B cell (primary cell): ENCODE measurements around the gene SAMD4B. TPM values are rescaled to one million over a fixed set of nuclear protein-coding genes. Genes with fewer than 3 reads are reported as not detected.

Experiments
- ATAC-seq: fragments of 200-7000 bp; cut with Tn5 transposase; one replicate; pipeline ENCODE4 v1.10.0; 2021; ENCODE audit warnings: low read depth, mild to moderate bottlenecking, moderate number of reproducible peaks, moderate library complexity
- CTCF ChIA-PET: fragments of 350-600 bp; sonication (Branson Sonifier 250); formaldehyde crosslinking; loops from one replicate; lab custom pipeline; 2021; ENCODE audit warnings: antibody characterized with exemption, inconsistent platforms; lab: Charles Lee
- POLR2A ChIA-PET: fragments of 350-600 bp; sonication (Branson Sonifier 250); formaldehyde crosslinking; loops from one replicate; lab custom pipeline; 2021; ENCODE audit warnings: antibody characterized with exemption; lab: Charles Lee
- DNase-seq: peaks from one replicate; pipeline ENCODE4 v3.0.0; 2013
- H2AFZ ChIP-seq: 2 replicates; pipeline ENCODE4 v1.6.1; 2012; ENCODE audit warnings: mild to moderate bottlenecking, low read depth, low read length; ENCODE audit not compliant: insufficient read depth, poor library complexity, severe bottlenecking
- H3K27ac ChIP-seq, 2 donors: 1 replicate in 1 of 2; 2 replicates in 1 of 2; pipeline ENCODE4 v1.5.1; 2012 to 2013; ENCODE audit warnings: low read length in 2 of 2, mild to moderate bottlenecking in 2 of 2, moderate library complexity in 1 of 2
- H3K27me3 ChIP-seq, 4 experiments: fragments of 200-600 bp in 1 of 4; sonication (generic) in 1 of 4; replicated peaks in 1 of 4; 1 replicate in 2 of 4; 2 replicates in 2 of 4; pipeline versions ENCODE4 v1.6.1 to v1.7.0; 2013 to 2016; ENCODE audit warnings: low read length in 3 of 4, mild to moderate bottlenecking in 2 of 4, mixed read lengths in 1 of 4, moderate library complexity in 1 of 4; ENCODE audit not compliant: insufficient read depth in 4 of 4, control insufficient read depth in 3 of 4; ENCODE audit errors: control extremely low read depth in 1 of 4
- H3K36me3 ChIP-seq, 2 experiments: replicated peaks in 1 of 2; 1 replicate in 1 of 2; 2 replicates in 1 of 2; pipeline versions ENCODE4 v1.6.1 to v1.7.1; 2013; ENCODE audit warnings: low read length in 1 of 2; ENCODE audit not compliant: insufficient read depth in 2 of 2, control insufficient read depth in 1 of 2; ENCODE audit errors: control extremely low read depth in 1 of 2, extremely low read depth in 1 of 2
- H3K4me1 ChIP-seq, 2 donors: fragments of 200-600 bp in 1 of 2; sonication (generic) in 1 of 2; 1 replicate in 1 of 2; 2 replicates in 1 of 2; pipeline versions ENCODE4 v1.5.1 to v1.6.1; 2013 to 2017; ENCODE audit warnings: low read length in 2 of 2; ENCODE audit not compliant: control insufficient read depth in 2 of 2, insufficient read depth in 2 of 2
- H3K4me2 ChIP-seq: replicated peaks from 2 replicates; pipeline ENCODE3; 2012; ENCODE audit warnings: mild to moderate bottlenecking, low read depth, low read length; ENCODE audit not compliant: poor library complexity, severe bottlenecking
- H3K4me3 ChIP-seq, 5 experiments: fragments of 200-600 bp in 1 of 5; sonication (generic) in 1 of 5; 1 replicate in 3 of 5; 2 replicates in 2 of 5; pipeline versions ENCODE4 v1.5.1 to v1.7.0; 2011 to 2016; ENCODE audit warnings: low read length in 4 of 5, mild to moderate bottlenecking in 4 of 5, low read depth in 2 of 5, control low read depth in 1 of 5, moderate library complexity in 1 of 5; ENCODE audit not compliant: insufficient read depth in 1 of 5; ENCODE audit errors: control extremely low read depth in 1 of 5, extremely low read depth in 1 of 5
- H3K79me2 ChIP-seq: fragments of 200-600 bp; sonication (generic); one replicate; pipeline ENCODE4 v1.6.0; 2016; ENCODE audit warnings: low read length; ENCODE audit not compliant: control insufficient read depth, insufficient read depth
- H3K9ac ChIP-seq: fragments of 200-600 bp; sonication (generic); 2 replicates; pipeline ENCODE4 v1.6.1; 2017; ENCODE audit warnings: mild to moderate bottlenecking, low read length, moderate library complexity
- H3K9me3 ChIP-seq, 3 donors: one replicate each; pipeline versions ENCODE4 v1.6.1 to v1.7.1; 2013; ENCODE audit warnings: low read length in 2 of 3; ENCODE audit not compliant: control insufficient read depth in 2 of 3, insufficient read depth in 1 of 3; ENCODE audit errors: control extremely low read depth in 1 of 3
- H4K20me1 ChIP-seq: 2 replicates; pipeline ENCODE4 v1.6.0; 2012; ENCODE audit warnings: mild to moderate bottlenecking, low read length; ENCODE audit not compliant: insufficient read depth, control insufficient read depth, poor library complexity, severe bottlenecking
- H3K27ac Mint-ChIP-seq: one replicate; pipeline ENCODE4 v1.8.0; 2021; ENCODE audit warnings: mixed read lengths
- H3K27me3 Mint-ChIP-seq: one replicate; pipeline ENCODE4 v1.8.0; 2021; ENCODE audit warnings: mixed read lengths
- H3K4me1 Mint-ChIP-seq: one replicate; pipeline ENCODE4 v1.8.0; 2021; ENCODE audit warnings: mixed read lengths
- H3K4me3 Mint-ChIP-seq: one replicate; pipeline ENCODE4 v1.8.0; 2021; ENCODE audit warnings: mixed read lengths
- H3K9me3 Mint-ChIP-seq: one replicate; pipeline ENCODE4 v1.8.0; 2022; ENCODE audit warnings: mixed read lengths; ENCODE audit not compliant: insufficient read depth
- CTCF ChIP-seq: fragments of 200-600 bp; IDR thresholded peaks from one replicate; pipeline ENCODE4 v1.8.0; 2022; ENCODE audit warnings: antibody characterized with exemption, mild to moderate bottlenecking
- EZH2 ChIP-seq: IDR thresholded peaks from 2 replicates; pipeline ENCODE4 v1.6.1; 2012; ENCODE audit warnings: borderline replicate concordance, low read depth, mild to moderate bottlenecking, moderate library complexity, low read length; ENCODE audit not compliant: insufficient read depth, poor library complexity, severe bottlenecking
- WGBS: methylation state at CpG from one replicate; pipeline ENCODE4 v1.1.5; 2013; ENCODE audit warnings: missing lambda C conversion rate; ENCODE audit not compliant: insufficient coverage; 5-methylcytosine and 5-hydroxymethylcytosine counted together
- intact Hi-C: fragments of 100-400 bp; cut with micrococcal nuclease; formaldehyde crosslinking; loops from one replicate; pipeline ENCODE4 v1.10.0; 2022
- polyA plus RNA-seq: library from polyadenylated mRNA; depleted of rRNA; stranded (reverse); fragments of >200 nt; gene quantifications from 2 replicates; pipeline ENCODE4 v1.2.3, GENCODE V29; 2012
- total RNA-seq, 2 donors: library from RNA; stranded (reverse); fragments of 120-200 nt in 1 of 2; gene quantifications; 1 replicate in 1 of 2; 2 replicates in 1 of 2; pipeline versions ENCODE4 v1.2.3 to v1.2.4, GENCODE V29; 2013 to 2022

SAMD4B gene
- total and polyA plus RNA-seq, 2 donors (not counting 1 experiment from before 2014, with no cell fraction given): 87.3 to 90.0 TPM

GRCh38 chr19:39384839-39385568 is 42.8 kb downstream of the SAMD4B start:
- DNase-seq (no peak), ATAC-seq (no peak)
- TF ChIP-seq CTCF (no peak), EZH2 (no peak)
- peaks cover 18% of the 10 kb centered on the region for H3K4me1 Mint-ChIP-seq
- H3K27ac Mint-ChIP-seq: no peak overlapping the region
- intact Hi-C loops: no loop called here
- H3K79me2 ChIP-seq: peaks cover 11% of the 10 kb centered on the region
- H2AFZ ChIP-seq: no peak overlapping the region
- 0% methylated on average over 1 of the region's 9 CpGs for WGBS
- H3K9me3 Mint-ChIP-seq: no peaks in the 10 kb centered on the region
- H3K27me3 Mint-ChIP-seq: no peaks in the 10 kb centered on the region
- H3K9me3 ChIP-seq: no peaks in the 10 kb centered on the region
- no peak overlapping the region for H3K4me3 Mint-ChIP-seq
- H3K4me1 ChIP-seq: peaks cover 5 to 15% of the 10 kb centered on the region in 2 donors
- ChIA-PET CTCF (no interaction called here), POLR2A (interaction anchor here (0.7 kb wide), 1 partner anchor 18 kb away, joined by 5 read pairs; no protein-coding TSS in a partner anchor)
- no peak overlapping the region for H3K4me2 ChIP-seq
- H4K20me1 ChIP-seq: peaks cover 4% of the 10 kb centered on the region
- H3K27me3 ChIP-seq: no peaks in the 10 kb centered on the region
- peaks cover 3 to 87% of the 10 kb centered on the region in 2 experiments for H3K36me3 ChIP-seq
- H3K27ac ChIP-seq: no peak overlapping the region
- no peak overlapping the region for H3K4me3 ChIP-seq
- H3K9ac ChIP-seq: no peak overlapping the region

GRCh38 chr19:39385629-39386411 is 43.6 kb downstream of the SAMD4B start:
- Histone ChIP-seq H3K9me3 (no peaks in the 10 kb centered on the region), H3K4me1 (peaks cover 9 to 20% of the 10 kb centered on the region in 2 donors), H3K9ac (no peak overlapping the region), H3K79me2 (peaks cover 18% of the 10 kb centered on the region), H3K27me3 (no peaks in the 10 kb centered on the region), H3K4me3 (no peak overlapping the region), H3K27ac (no peak overlapping the region), H3K36me3 (peaks cover 0 to 80% of the 10 kb centered on the region in 2 experiments), H4K20me1 (peaks cover 9% of the 10 kb centered on the region), H2AFZ (no peak overlapping the region), H3K4me2 (no peak overlapping the region)
- intact Hi-C loops: no loop called here
- no peak for DNase-seq
- no peak overlapping the region for H3K27ac Mint-ChIP-seq
- POLR2A ChIA-PET: no interaction called here
- H3K4me1 Mint-ChIP-seq: peaks cover 22% of the 10 kb centered on the region
- no peaks in the 10 kb centered on the region for H3K27me3 Mint-ChIP-seq
- H3K9me3 Mint-ChIP-seq: no peaks in the 10 kb centered on the region
- 94% methylated on average over 16 of the region's 20 CpGs for WGBS
- TF ChIP-seq CTCF: no peak
- no peak for TF ChIP-seq EZH2
- no peak for ATAC-seq
- no peak overlapping the region for H3K4me3 Mint-ChIP-seq
- CTCF ChIA-PET: no interaction called here
